IMR-90 (cell line): ENCODE measurements around the gene FBXW4. TPM values are rescaled to one million over a fixed set of nuclear protein-coding genes. Genes with fewer than 3 reads are reported as not detected.

Experiments
- ATAC-seq: fragments of 200-7000 bp; cut with Tn5 transposase; 2 replicates; pipeline ENCODE4 v1.9.1; 2020; ENCODE audit warnings: low read depth, mild to moderate bottlenecking, moderate library complexity
- BruUV-seq: library from RNA; stranded (reverse); fragments of 400-500 nt; replicated peaks from 2 replicates; lab custom pipeline; 2021; lab: Mats Ljungman, UMichigan
- CTCF ChIA-PET: fragments of 300-600 bp; formaldehyde crosslinking; extraction: SDS; loops from one replicate; lab custom pipeline; 2021; ENCODE audit warnings: antibody characterized with exemption; lab: Yijun Ruan, JAX
- POLR2A ChIA-PET: fragments of 300-600 bp; sonication (Branson Sonifier 250); formaldehyde crosslinking; loops from one replicate; lab custom pipeline; 2022; ENCODE audit warnings: antibody characterized with exemption; ENCODE audit not compliant: unreplicated experiment; lab: Charles Lee
- DNase-seq: peaks from one replicate; pipeline ENCODE4 v3.0.0; 2013
- H2AFZ ChIP-seq: replicated peaks from 2 replicates; pipeline ENCODE3; 2013; ENCODE audit warnings: low read length, mild to moderate bottlenecking; ENCODE audit not compliant: poor library complexity
- H2AK5ac ChIP-seq: 2 replicates; pipeline ENCODE4 v1.6.1; 2013; ENCODE audit warnings: low read depth, low read length, inconsistent platforms
- H2AK9ac ChIP-seq: replicated peaks from 2 replicates; pipeline ENCODE3; 2013; ENCODE audit warnings: mild to moderate bottlenecking, low read depth, low read length, moderate library complexity; ENCODE audit not compliant: poor library complexity
- H2BK120ac ChIP-seq: 2 replicates; pipeline ENCODE4 v1.6.1; 2013; ENCODE audit warnings: low read depth, low read length, inconsistent platforms
- H2BK15ac ChIP-seq: 3 replicates; pipeline ENCODE4 v1.6.1; 2013; ENCODE audit warnings: low read depth, low read length, inconsistent platforms
- H2BK20ac ChIP-seq: 2 replicates; pipeline ENCODE4 v1.6.1; 2013; ENCODE audit warnings: low read depth, mild to moderate bottlenecking, inconsistent platforms, low read length, moderate library complexity
- H2BK5ac ChIP-seq: 2 replicates; pipeline ENCODE4 v1.6.1; 2013; ENCODE audit warnings: mild to moderate bottlenecking, low read depth, low read length, inconsistent platforms; ENCODE audit not compliant: poor library complexity, severe bottlenecking
- H3K14ac ChIP-seq: replicated peaks from 2 replicates; pipeline ENCODE4 v1.6.1; 2013; ENCODE audit warnings: low read depth, low read length, inconsistent platforms
- H3K18ac ChIP-seq: 2 replicates; pipeline ENCODE4 v1.6.1; 2013; ENCODE audit warnings: low read depth, low read length, control low read depth
- H3K23ac ChIP-seq: 2 replicates; pipeline ENCODE4 v1.6.1; 2013; ENCODE audit warnings: low read depth, low read length, inconsistent platforms
- H3K27ac ChIP-seq: 2 replicates; pipeline ENCODE4 v1.5.1; 2013; ENCODE audit warnings: mild to moderate bottlenecking, control low read depth, low read length; ENCODE audit not compliant: insufficient read depth
- H3K27me3 ChIP-seq: 2 replicates; pipeline ENCODE4 v1.6.1; 2013; ENCODE audit warnings: low read length; ENCODE audit not compliant: control insufficient read depth, insufficient read depth
- H3K36me3 ChIP-seq: 2 replicates; pipeline ENCODE4 v1.6.1; 2013; ENCODE audit warnings: low read length, mixed read lengths; ENCODE audit not compliant: control insufficient read depth, insufficient read depth
- H3K4ac ChIP-seq: 2 replicates; pipeline ENCODE4 v1.6.1; 2013; ENCODE audit warnings: low read depth, low read length, inconsistent platforms
- H3K4me1 ChIP-seq: 2 replicates; pipeline ENCODE4 v1.6.1; 2013; ENCODE audit warnings: low read length, mixed read lengths; ENCODE audit not compliant: control insufficient read depth, insufficient read depth
- H3K4me2 ChIP-seq: 2 replicates; pipeline ENCODE4 v1.6.1; 2013; ENCODE audit warnings: low read depth, mild to moderate bottlenecking, control low read depth, low read length, moderate library complexity
- H3K4me3 ChIP-seq: 2 replicates; pipeline ENCODE4 v1.5.1; 2013; ENCODE audit warnings: low read depth, mild to moderate bottlenecking, control low read depth, low read length, moderate library complexity; ENCODE audit not compliant: insufficient read depth
- H3K56ac ChIP-seq: 2 replicates; pipeline ENCODE4 v1.6.1; 2013; ENCODE audit warnings: low read length, inconsistent platforms; ENCODE audit not compliant: insufficient read depth; ENCODE audit errors: extremely low read depth
- H3K79me1 ChIP-seq, 2 experiments: 2 replicates each; pipeline ENCODE4 v1.6.1; 2013; ENCODE audit warnings: low read length in 2 of 2, inconsistent platforms in 1 of 2, low read depth in 1 of 2
- H3K9ac ChIP-seq: 2 replicates; pipeline ENCODE4 v1.6.1; 2013; ENCODE audit warnings: low read depth, low read length, control low read depth
- H3K9me1 ChIP-seq: 2 replicates; pipeline ENCODE4 v1.6.1; 2013; ENCODE audit warnings: low read length, inconsistent platforms; ENCODE audit not compliant: insufficient read depth
- H3K9me3 ChIP-seq: 2 replicates; pipeline ENCODE4 v1.6.1; 2013; ENCODE audit warnings: low read length; ENCODE audit not compliant: control insufficient read depth, insufficient read depth
- H4K20me1 ChIP-seq: 2 replicates; pipeline ENCODE4 v1.6.1; 2013; ENCODE audit warnings: low read length, inconsistent platforms; ENCODE audit not compliant: insufficient read depth
- H4K5ac ChIP-seq: 2 replicates; pipeline ENCODE4 v1.6.1; 2013; ENCODE audit warnings: mild to moderate bottlenecking, low read depth, low read length, control low read depth
- H4K8ac ChIP-seq, 2 experiments: 2 replicates each; pipeline ENCODE4 v1.6.1; 2013; ENCODE audit warnings: low read depth in 2 of 2, low read length in 2 of 2, control low read depth in 1 of 2, inconsistent platforms in 1 of 2
- H4K91ac ChIP-seq: 2 replicates; pipeline ENCODE4 v1.6.1; 2013; ENCODE audit warnings: low read depth, low read length, inconsistent platforms; ENCODE audit not compliant: insufficient read depth
- BHLHE40 ChIP-seq: fragments of 150-350 bp; IDR thresholded peaks from 2 replicates; pipeline ENCODE4 v1.6.1; 2016; ENCODE audit warnings: mild to moderate bottlenecking, low read depth, low read length
- CEBPB ChIP-seq: IDR thresholded peaks from 2 replicates; pipeline ENCODE4 v1.6.1; 2012; ENCODE audit warnings: low read depth, low read length, improper control_type of control experiment
- CHD1 ChIP-seq: IDR thresholded peaks from 2 replicates; pipeline ENCODE4 v1.6.1; 2012; ENCODE audit warnings: low read depth, low read length, improper control_type of control experiment
- MAFK ChIP-seq: IDR thresholded peaks from 2 replicates; pipeline ENCODE4 v1.6.1; 2012; ENCODE audit warnings: low read depth, low read length, improper control_type of control experiment
- MAZ ChIP-seq: IDR thresholded peaks from 2 replicates; pipeline ENCODE4 v1.6.1; 2012; ENCODE audit warnings: low read depth, mild to moderate bottlenecking, low read length, improper control_type of control experiment, moderate library complexity, borderline replicate concordance
- MXI1 ChIP-seq: IDR thresholded peaks from 2 replicates; pipeline ENCODE4 v1.6.1; 2012; ENCODE audit warnings: low read depth, mild to moderate bottlenecking, low read length, moderate library complexity, borderline replicate concordance
- NFE2L2 ChIP-seq: fragments of 150-350 bp; IDR thresholded peaks from 2 replicates; pipeline ENCODE4 v1.6.1; 2016; ENCODE audit warnings: low read depth, mild to moderate bottlenecking, low read length
- RCOR1 ChIP-seq: IDR thresholded peaks from 2 replicates; pipeline ENCODE4 v1.6.1; 2012; ENCODE audit warnings: mild to moderate bottlenecking, low read length, improper control_type of control experiment; ENCODE audit not compliant: insufficient replicate concordance
- dilution Hi-C: fragments of 300-500 bp; cut with HindIII; formaldehyde crosslinking; loops from one replicate; pipeline ENCODE4 v1.14.3; 2018; ENCODE audit warnings: low sequenced_read_pairs; ENCODE audit not compliant: unreplicated experiment
- in situ Hi-C: fragments of 300-500 bp; cut with MboI; formaldehyde crosslinking; loops from 3 replicates; pipeline ENCODE4 v1.14.3; 2019; ENCODE audit warnings: low sequenced_read_pairs, inconsistent platforms, mixed read lengths
- intact Hi-C: fragments of 100-400 bp; cut with micrococcal nuclease; formaldehyde crosslinking; loops from 2 replicates; pipeline ENCODE4 v1.10.0; 2022
- polyA plus RNA-seq, 3 experiments: library from polyadenylated mRNA; depleted of rRNA; stranded (reverse); fragments of >200 nt; gene quantifications; 2 replicates each; pipeline ENCODE4 v1.2.3, GENCODE V29; 2012; ENCODE audit warnings: low replicate concordance in 1 of 3
- total RNA-seq: library from RNA; depleted of rRNA; stranded (reverse); fragments of >200 nt; gene quantifications from 2 replicates; pipeline ENCODE4 v1.2.3, GENCODE V29; 2012

The FBXW4 gene
- total and polyA plus RNA-seq, 2 of the 4 experiments (the other 2 are of a cell fraction), result 19.3 to 26.7 TPM

DNA sequence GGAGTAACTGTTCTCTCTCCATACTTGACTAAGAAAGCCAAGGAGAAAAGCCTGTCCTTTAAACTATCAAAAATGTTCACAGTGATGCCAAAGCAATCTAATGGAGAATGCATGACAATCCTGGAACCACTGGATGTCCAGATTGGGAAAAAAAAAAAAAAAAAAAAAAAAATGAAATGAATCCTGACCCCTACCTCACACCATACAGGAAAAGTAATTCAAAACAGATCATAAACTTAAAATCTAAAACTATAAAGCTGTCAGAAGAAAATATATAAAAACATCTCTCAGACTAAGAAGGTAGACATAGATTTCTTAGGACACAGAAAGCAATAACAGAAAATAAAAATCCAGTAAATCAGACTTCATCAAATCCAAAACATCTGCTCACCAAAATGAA lies 18.4 kb downstream of the FBXW4 start:
- dilution Hi-C loops (no loop called here), in situ Hi-C loops (no loop called here), intact Hi-C loops (no loop called here)
- H3K14ac ChIP-seq, result no peak overlapping the region
- H3K4me1 ChIP-seq, result no peaks in the 10 kb centered on the region
- no peak overlapping the region for H3K56ac ChIP-seq
- no peaks in the 10 kb centered on the region for H3K27me3 ChIP-seq
- no peak overlapping the region for H3K4me2 ChIP-seq
- 0 out of 2 replicates have a peak, but pooled peaks cover 5% of the 10 kb centered on the region for H3K9me1 ChIP-seq
- H4K8ac ChIP-seq, result no peak overlapping the region
- ChIA-PET POLR2A (no interaction called here), CTCF (no interaction called here)
- H3K4ac ChIP-seq, result no peak overlapping the region
- no peak overlapping the region for H2AFZ ChIP-seq
- no peak overlapping the region for H2BK15ac ChIP-seq
- TF ChIP-seq BHLHE40 (no peak), MXI1 (no peak), MAFK (no peak), MAZ (no peak), NFE2L2 (no peak), CHD1 (no peak), CEBPB (no peak), RCOR1 (no peak)
- no peak overlapping the region for H2AK5ac ChIP-seq
- no TSS peak for BruUV-seq
- H4K5ac ChIP-seq, result no peak overlapping the region
- H3K9ac ChIP-seq, result no peak overlapping the region
- H2BK120ac ChIP-seq, result no peak overlapping the region
- no peak overlapping the region for H2BK5ac ChIP-seq
- H3K79me1 ChIP-seq, result peaks cover 4 to 5% of the 10 kb centered on the region in 2 experiments; a peak in 2 of 4 replicates
- H4K20me1 ChIP-seq, result peaks cover 4% of the 10 kb centered on the region; the same call in 1 of the 2 replicates
- H4K91ac ChIP-seq, result no peak overlapping the region
- H3K27ac ChIP-seq, result no peak overlapping the region
- H3K36me3 ChIP-seq, result peaks cover 15% of the 10 kb centered on the region
- H2BK20ac ChIP-seq, result no peak overlapping the region
- H2AK9ac ChIP-seq, result no peak overlapping the region
- no peak overlapping the region for H3K4me3 ChIP-seq
- no peak overlapping the region for H3K18ac ChIP-seq
- H3K9me3 ChIP-seq, result no peaks in the 10 kb centered on the region
- ATAC-seq, result no peak
- no peak overlapping the region for H3K23ac ChIP-seq
- DNase-seq, result no peak
